ENCODE results near the gene LARGE1. TPM values are rescaled to one million over a fixed set of nuclear protein-coding genes. Genes with fewer than 3 reads are reported as not detected.

The LARGE1 gene
- total and polyA plus RNA-seq, 9 of the 15 experiments (the other 6 are each of a cell fraction or from before 2014, with no cell fraction given) = 0.01 to 0.66 (median 0.14) TPM; not detected in 2

DNA sequence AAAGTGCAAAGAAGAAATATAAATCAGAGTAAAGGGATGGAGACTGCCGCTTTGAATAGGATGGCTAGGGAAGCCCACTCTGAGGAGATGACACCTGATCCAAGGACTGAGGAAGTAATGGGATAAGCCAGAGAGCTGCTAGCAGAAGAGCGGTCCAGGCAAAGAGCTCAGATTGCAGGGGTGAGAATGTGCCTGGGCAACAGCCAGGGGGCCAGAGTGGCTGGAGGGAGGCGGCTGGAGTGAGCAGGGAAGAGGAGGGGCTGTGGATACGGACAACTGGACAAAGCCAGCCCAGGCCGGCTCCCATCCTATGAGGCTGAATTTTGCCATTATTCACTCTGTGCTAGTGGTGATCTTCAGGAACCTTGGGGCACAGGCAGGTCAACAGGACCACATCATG is 501.8 kb downstream of the LARGE1 start:
- H3K4me1 ChIP-seq (replicated peaks in 1 of 2; ENCODE audit: control insufficient read depth in 2 of 2, insufficient read depth in 2 of 2, low read length in 2 of 2) = no peaks in the 10 kb centered on the region
- no peak overlapping the region for H3K9ac ChIP-seq (ENCODE audit: insufficient read depth in 1 of 2, low read depth in 2 of 2, low read length in 2 of 2)
- in situ Hi-C loops (cut with MboI) (no loop called here), intact Hi-C loops (cut with micrococcal nuclease) (no loop called here)
- H4K20me1 ChIP-seq (replicated peaks; ENCODE audit: control insufficient read depth, insufficient read depth, low read length) = no peaks in the 10 kb centered on the region
- BruUV-seq (replicated peaks) = no TSS peak
- no peak overlapping the region for H3K27ac ChIP-seq (ENCODE audit: extremely low read depth, low read depth, low read length)
- H3K27me3 ChIP-seq (ENCODE audit: control insufficient read depth in 2 of 2, insufficient read depth in 2 of 2, low read length in 2 of 2) = no peaks in the 10 kb centered on the region
- ATAC-seq (no peak), DNase-seq (ENCODE audit: extremely low read depth in 1 of 4, low spot score in 3 of 4) (no peak), FAIRE-seq (no peak)
- H3K4me2 ChIP-seq (ENCODE audit: insufficient read depth, low read length) = no peak overlapping the region
- 0% methylated on average over 4 of the region's 5 CpGs for WGBS (ENCODE audit: insufficient coverage, low coverage, missing lambda C conversion rate)
- ChIA-PET POLR2A (no interaction called here), CTCF (ENCODE audit: low intra/inter-chr PET ratio) (no interaction called here)
- no peak overlapping the region for H3K4me3 ChIP-seq
- H3K79me2 ChIP-seq (ENCODE audit: control insufficient read depth, insufficient read depth, low read length) = no peaks in the 10 kb centered on the region
- H3K9me1 ChIP-seq (ENCODE audit: control insufficient read depth, insufficient read depth, low read length) = no peaks in the 10 kb centered on the region
- TF ChIP-seq ZNF444 (CRISPR knock-in tag; IDR thresholded peaks at IDR 0.05) (no peak), EHMT2 (IDR thresholded peaks at IDR 0.05) (no peak), STAT5A (IDR thresholded peaks at IDR 0.05; ENCODE audit: borderline replicate concordance, low read length) (no peak), ZNF445 (CRISPR knock-in tag; IDR thresholded peaks at IDR 0.05; ENCODE audit: low read depth) (no peak), ZNF589 (CRISPR knock-in tag; IDR thresholded peaks at IDR 0.05; ENCODE audit: low read depth) (no peak), ZFP36 (IDR thresholded peaks at IDR 0.05; ENCODE audit: low read depth, low read length, partially characterized antibody) (no peak), KLF6 (CRISPR knock-in tag; IDR thresholded peaks at IDR 0.05; ENCODE audit: borderline replicate concordance) (no peak)
- TF ChIP-seq, protein P1, sequence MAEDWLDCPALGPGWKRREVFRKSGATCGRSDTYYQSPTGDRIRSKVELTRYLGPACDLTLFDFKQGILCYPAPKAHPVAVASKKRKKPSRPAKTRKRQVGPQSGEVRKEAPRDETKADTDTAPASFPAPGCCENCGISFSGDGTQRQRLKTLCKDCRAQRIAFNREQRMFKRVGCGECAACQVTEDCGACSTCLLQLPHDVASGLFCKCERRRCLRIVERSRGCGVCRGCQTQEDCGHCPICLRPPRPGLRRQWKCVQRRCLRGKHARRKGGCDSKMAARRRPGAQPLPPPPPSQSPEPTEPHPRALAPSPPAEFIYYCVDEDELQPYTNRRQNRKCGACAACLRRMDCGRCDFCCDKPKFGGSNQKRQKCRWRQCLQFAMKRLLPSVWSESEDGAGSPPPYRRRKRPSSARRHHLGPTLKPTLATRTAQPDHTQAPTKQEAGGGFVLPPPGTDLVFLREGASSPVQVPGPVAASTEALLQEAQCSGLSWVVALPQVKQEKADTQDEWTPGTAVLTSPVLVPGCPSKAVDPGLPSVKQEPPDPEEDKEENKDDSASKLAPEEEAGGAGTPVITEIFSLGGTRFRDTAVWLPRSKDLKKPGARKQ (CRISPR knock-in tag; IDR thresholded peaks at IDR 0.05) = no peak
- TF ChIP-seq, protein P2, sequence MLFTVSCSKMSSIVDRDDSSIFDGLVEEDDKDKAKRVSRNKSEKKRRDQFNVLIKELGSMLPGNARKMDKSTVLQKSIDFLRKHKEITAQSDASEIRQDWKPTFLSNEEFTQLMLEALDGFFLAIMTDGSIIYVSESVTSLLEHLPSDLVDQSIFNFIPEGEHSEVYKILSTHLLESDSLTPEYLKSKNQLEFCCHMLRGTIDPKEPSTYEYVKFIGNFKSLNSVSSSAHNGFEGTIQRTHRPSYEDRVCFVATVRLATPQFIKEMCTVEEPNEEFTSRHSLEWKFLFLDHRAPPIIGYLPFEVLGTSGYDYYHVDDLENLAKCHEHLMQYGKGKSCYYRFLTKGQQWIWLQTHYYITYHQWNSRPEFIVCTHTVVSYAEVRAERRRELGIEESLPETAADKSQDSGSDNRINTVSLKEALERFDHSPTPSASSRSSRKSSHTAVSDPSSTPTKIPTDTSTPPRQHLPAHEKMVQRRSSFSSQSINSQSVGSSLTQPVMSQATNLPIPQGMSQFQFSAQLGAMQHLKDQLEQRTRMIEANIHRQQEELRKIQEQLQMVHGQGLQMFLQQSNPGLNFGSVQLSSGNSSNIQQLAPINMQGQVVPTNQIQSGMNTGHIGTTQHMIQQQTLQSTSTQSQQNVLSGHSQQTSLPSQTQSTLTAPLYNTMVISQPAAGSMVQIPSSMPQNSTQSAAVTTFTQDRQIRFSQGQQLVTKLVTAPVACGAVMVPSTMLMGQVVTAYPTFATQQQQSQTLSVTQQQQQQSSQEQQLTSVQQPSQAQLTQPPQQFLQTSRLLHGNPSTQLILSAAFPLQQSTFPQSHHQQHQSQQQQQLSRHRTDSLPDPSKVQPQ (CRISPR knock-in tag; IDR thresholded peaks at IDR 0.05; ENCODE audit: borderline replicate concordance) = no peak
- H2AFZ ChIP-seq (ENCODE audit: low read depth, low read length) = no peak overlapping the region
- H3K36me3 ChIP-seq (ENCODE audit: control insufficient read depth, insufficient read depth, low read length) = no peaks in the 10 kb centered on the region
- H3K9me3 ChIP-seq (replicated peaks; ENCODE audit: control insufficient read depth, insufficient read depth, low read depth, low read length) = no peaks in the 10 kb centered on the region

Data from K562 (cell line).